ENCODE data around the gene MRC1.
"Not testable (repeated sequence)": the region's sequence is repeated elsewhere in the genome, so short reads cannot be mapped to it uniquely, and the experiment has no call there.

The MRC1 gene

GRCh38 chr10:17943033-17943745, 134.0 kb downstream of the MRC1 start:
- intact Hi-C loops (cut with DNase I), result no loop called here
- DNase-seq, result no peak

- intact Hi-C loops (cut with DNase I); DNase-seq: not testable (repeated sequence)
These were observed 141.1 kb downstream of the MRC1 start for GRCh38 chr10:17950269-17950668.

GRCh38 chr10:17950726-17951125, 141.6 kb downstream of the MRC1 start:
- intact Hi-C loops (cut with DNase I), result no loop called here

GRCh38 chr10:17951868-17952371, 142.8 kb downstream of the MRC1 start, which contains the start of gene SLC39A12:
Gene SLC39A12 (plus strand): TSS chr10:17951918. CDS start chr10:17953277, 1,359 bp downstream.
- intact Hi-C loops (cut with DNase I), result no loop called here
- no peak for DNase-seq

More at GRCh38 chr10:17950726-17951125, 141.6 kb downstream of the MRC1 start:
- DNase-seq, result no peak

GRCh38 chr10:17954372-17954771, 145.2 kb downstream of the MRC1 start:
- DNase-seq; intact Hi-C loops (cut with DNase I): not testable (repeated sequence)

- DNase-seq, result no peak
- intact Hi-C loops (cut with DNase I), result no loop called here
These were observed 145.7 kb downstream of the MRC1 start for GRCh38 chr10:17954861-17955260.

- intact Hi-C loops (cut with DNase I), result no loop called here
These were observed 148.9 kb downstream of the MRC1 start for GRCh38 chr10:17958049-17958448.

GRCh38 chr10:17959870-17960269, 150.7 kb downstream of the MRC1 start:
- intact Hi-C loops (cut with DNase I), result no loop called here
- no peak for DNase-seq

More at GRCh38 chr10:17958049-17958448, 148.9 kb downstream of the MRC1 start:
- DNase-seq, result no peak
